Pancreas (tissue), 10 donors: ENCODE measurements around the gene CNOT1. TPM values are rescaled to one million over a fixed set of nuclear protein-coding genes. Genes with fewer than 3 reads are reported as not detected.
"Not testable (repeated sequence)": the region's sequence is repeated elsewhere in the genome, so short reads cannot be mapped to it uniquely, and the experiment has no call there.

Experiments
- ATAC-seq, 4 donors: fragments of 200-7000 bp; cut with Tn5 transposase; one replicate each; pipeline versions ENCODE4 v1.8.0 to v1.9.1; 2020; ENCODE audit warnings: mild to moderate bottlenecking in 4 of 4, moderate library complexity in 4 of 4
- DNase-seq, 6 donors: peaks; one replicate each; pipeline ENCODE4 v3.0.0-alpha.2; 2020
- FAIRE-seq: peaks from 2 replicates; lab custom pipeline; 2012; peaks lifted over from hg19 to GRCh38; lab: Jason Lieb, UNC
- H3K27ac ChIP-seq, 4 donors: fragments of 200-600 bp; sonication (generic); 1 replicate in 3 of 4; 2 replicates in 1 of 4; pipeline versions ENCODE4 v1.5.0 to v1.8.0; 2020
- H3K27me3 ChIP-seq, 4 donors: fragments of 200-600 bp; one replicate each; pipeline ENCODE4 v1.8.0; 2021
- H3K36me3 ChIP-seq, 3 donors: fragments of 200-600 bp; sonication (generic) in 1 of 3; one replicate each; pipeline versions ENCODE4 v1.5.0 to v1.8.0; 2020 to 2021
- H3K4me1 ChIP-seq, 3 donors: fragments of 200-600 bp; one replicate each; pipeline ENCODE4 v1.8.0; 2021
- H3K4me3 ChIP-seq, 4 donors: fragments of 200-600 bp; sonication (generic) in 2 of 4; one replicate each; pipeline versions ENCODE4 v1.5.0 to v1.8.0; 2020 to 2021
- H3K9me3 ChIP-seq, 4 donors: fragments of 200-600 bp; one replicate each; pipeline ENCODE4 v1.8.0; 2021
- CTCF ChIP-seq, 4 donors: fragments of 200-600 bp; sonication (generic) in 3 of 4; IDR thresholded peaks; one replicate each; pipeline versions ENCODE4 v1.5.0 to v1.8.0; 2021; ENCODE audit warnings: antibody characterized with exemption in 4 of 4
- WGBS, 2 donors: extraction: QIAGEN DNeasy Blood & Tissue Kit; methylation state at CpG; one replicate each; pipeline ENCODE4 v1.1.7; 2013; 5-methylcytosine and 5-hydroxymethylcytosine counted together
- intact Hi-C, 3 donors: fragments of 100-400 bp; cut with DNase I; formaldehyde crosslinking; loops; one replicate each; pipeline versions ENCODE4 v1.11.1 to v1.14.2; 2022
- polyA plus RNA-seq, 2 donors: library from polyadenylated mRNA; stranded (reverse); fragments of 200-250 nt; gene quantifications; one replicate each; pipeline ENCODE4 v1.2.3, GENCODE V29; 2013
- total RNA-seq, 6 donors: library from RNA; stranded (reverse); fragmentation: NEBNext Ultra II Directional in 4 of 6; extraction: Animal tissue kit (Norgen Biotek cat#: 25700) in 4 of 6; gene quantifications; one replicate each; pipeline versions ENCODE4 v1.2.1 to v1.2.4, GENCODE V29; 2021 to 2023
- donor health status: healthy with polysubstance abuse.
- donor health status: DM: no; HTN: no; CAD: no; lungs with moderate emphysema.
- donor health status: DM: no; HTN: no; CAD: no.
- donor health status: control.
- donor health status: control.
- donor health status: Bipolar disorder and iron deficiency.
- donor health status: DM: yes; HTN: yes; CAD: no.
- donor health status: DM: no; HTN: no; CAD: no.
- donor health status: DM: no; HTN: no; CAD: no.
- donor health status: DM: yes; HTN: yes; CAD: no.

CNOT1 gene
- total and polyA plus RNA-seq, 8 donors, result 24.3 to 84.4 (median 60.0) TPM

- 91 to 95% methylated on average over 10 of the region's 10 CpGs for WGBS, 2 donors
- ATAC-seq, result no peak
- intact Hi-C loops, result no loop called here
- H3K4me3 ChIP-seq, result no peak overlapping the region
- no peak for DNase-seq
- FAIRE-seq, result no peak
- no peaks in the 10 kb centered on the region for H3K9me3 ChIP-seq
- H3K36me3 ChIP-seq, result peaks cover 0 to 22% (median 5%) of the 10 kb centered on the region in 3 donors
- H3K27ac ChIP-seq, result no peak overlapping the region
- no peaks in the 10 kb centered on the region for H3K4me1 ChIP-seq
- H3K27me3 ChIP-seq, result no peaks in the 10 kb centered on the region
- no peak for TF ChIP-seq CTCF (IDR thresholded peaks at IDR 0.05)
Measured at GRCh38 chr16:58620396-58620795, 9.2 kb downstream of the CNOT1 start.

- WGBS, 2 donors, result 60 to 84% methylated on average over 3 of the region's 3 CpGs
- DNase-seq (no peak), FAIRE-seq (no peak), ATAC-seq (no peak)
- TF ChIP-seq CTCF (IDR thresholded peaks at IDR 0.05), result no peak
- H3K4me3 ChIP-seq, result no peak overlapping the region
- H3K36me3 ChIP-seq, result peaks cover 0 to 13% (median 0%) of the 10 kb centered on the region in 3 donors
- peaks cover 8 to 16% (median 14%) of the 10 kb centered on the region in 3 donors for H3K4me1 ChIP-seq
- H3K9me3 ChIP-seq, result no peaks in the 10 kb centered on the region
- intact Hi-C loops, result no loop called here
- no peak overlapping the region for H3K27ac ChIP-seq
- H3K27me3 ChIP-seq, result no peaks in the 10 kb centered on the region
Measured at GRCh38 chr16:58615280-58615679, 14.3 kb downstream of the CNOT1 start.

- FAIRE-seq (no peak), ATAC-seq (no peak), DNase-seq (no peak)
- Histone ChIP-seq H3K4me1 (peaks cover 8 to 16% (median 14%) of the 10 kb centered on the region in 3 donors), H3K9me3 (no peaks in the 10 kb centered on the region), H3K27me3 (no peaks in the 10 kb centered on the region), H3K27ac (no peak overlapping the region), H3K4me3 (no peak overlapping the region), H3K36me3 (peaks cover 0 to 13% (median 0%) of the 10 kb centered on the region in 3 donors)
- intact Hi-C loops, result no loop called here
- WGBS, 2 donors, result 96 to 97% methylated on average over 6 of the region's 6 CpGs
- no peak for TF ChIP-seq CTCF (IDR thresholded peaks at IDR 0.05)
Measured at GRCh38 chr16:58614860-58615259, 14.8 kb downstream of the CNOT1 start.

- Histone ChIP-seq H3K9me3 (no peaks in the 10 kb centered on the region), H3K4me3 (no peak overlapping the region), H3K36me3 (peaks cover 0 to 13% (median 0%) of the 10 kb centered on the region in 3 donors), H3K27me3 (no peaks in the 10 kb centered on the region), H3K27ac (no peak overlapping the region), H3K4me1 (peaks cover 8 to 16% (median 14%) of the 10 kb centered on the region in 3 donors)
- 82 to 95% methylated on average over 6 of the region's 6 CpGs for WGBS, 2 donors
- ATAC-seq, result no peak
- no peak for DNase-seq
- TF ChIP-seq CTCF (IDR thresholded peaks at IDR 0.05), result no peak
- FAIRE-seq, result no peak
- intact Hi-C loops, result no loop called here
Measured at GRCh38 chr16:58614212-58614611, 15.4 kb downstream of the CNOT1 start.

- H3K36me3 ChIP-seq, H3K9me3 ChIP-seq, H3K4me3 ChIP-seq, H3K27me3 ChIP-seq, intact Hi-C loops, H3K27ac ChIP-seq, FAIRE-seq, DNase-seq: not testable (repeated sequence)
- peak in 2 of 4 donors; percentile 40 to 41 for ATAC-seq
- WGBS, 2 donors, result 43 to 51% methylated on average over 7 of the region's 7 CpGs
- H3K4me1 ChIP-seq, result peaks cover 8 to 16% (median 14%) of the 10 kb centered on the region in 3 donors
Measured at GRCh38 chr16:58612965-58613364, 16.7 kb downstream of the CNOT1 start.
